Smooth muscle cell (in vitro differentiated cells): ENCODE results near the gene ALDH16A1. TPM values are rescaled to one million over a fixed set of nuclear protein-coding genes. Genes with fewer than 3 reads are reported as not detected.

Source experiments
- DNase-seq: peaks from one replicate; lab custom pipeline; 2025; ENCODE audit not compliant: unreplicated experiment; lab: John Stamatoyannopoulos, UW
- H2AFZ ChIP-seq: fragments of 200-600 bp; sonication (generic); 2 replicates; pipeline ENCODE4 v1.6.0; 2016; ENCODE audit warnings: antibody characterized with exemption, low read depth, mild to moderate bottlenecking
- H3F3A ChIP-seq: fragments of 200-600 bp; sonication (generic); 2 replicates; pipeline ENCODE4 v1.6.0; 2017; ENCODE audit warnings: antibody characterized with exemption, low read depth
- H3K27ac ChIP-seq: fragments of 200-600 bp; sonication (generic); 2 replicates; pipeline ENCODE4 v1.5.1; 2016; ENCODE audit warnings: low read depth, mild to moderate bottlenecking
- H3K27me3 ChIP-seq: fragments of 200-600 bp; sonication (generic); 2 replicates; pipeline ENCODE4 v1.6.1; 2016; ENCODE audit warnings: low read depth, mild to moderate bottlenecking
- H3K36me3 ChIP-seq: fragments of 200-600 bp; sonication (generic); 2 replicates; pipeline ENCODE4 v1.5.1; 2016; ENCODE audit warnings: low read depth
- H3K4me1 ChIP-seq: fragments of 200-600 bp; sonication (generic); 2 replicates; pipeline ENCODE4 v1.5.1; 2016; ENCODE audit warnings: low read depth
- H3K4me2 ChIP-seq: fragments of 200-600 bp; sonication (generic); 2 replicates; pipeline ENCODE4 v1.6.0; 2016; ENCODE audit warnings: mild to moderate bottlenecking
- H3K4me3 ChIP-seq: fragments of 200-600 bp; sonication (generic); 2 replicates; pipeline ENCODE4 v1.5.1; 2016; ENCODE audit warnings: mild to moderate bottlenecking
- H3K79me2 ChIP-seq: fragments of 200-600 bp; sonication (generic); 2 replicates; pipeline ENCODE4 v1.6.0; 2016; ENCODE audit warnings: low read depth, mild to moderate bottlenecking
- H3K9ac ChIP-seq: fragments of 200-600 bp; sonication (generic); 2 replicates; pipeline ENCODE4 v1.6.0; 2016; ENCODE audit warnings: low read depth
- H3K9me3 ChIP-seq: fragments of 200-600 bp; sonication (generic); replicated peaks from 2 replicates; pipeline ENCODE4 v1.5.1; 2016; ENCODE audit warnings: low read depth
- H4K20me1 ChIP-seq: fragments of 200-600 bp; sonication (generic); 2 replicates; pipeline ENCODE4 v1.6.0; 2016; ENCODE audit warnings: low read depth
- WGBS: methylation state at CpG from one replicate; pipeline ENCODE4 v1.1.7; 2016; ENCODE audit warnings: low lambda C conversion rate; 5-methylcytosine and 5-hydroxymethylcytosine counted together
- polyA plus RNA-seq: library from polyadenylated mRNA; unstranded; fragments of >200 nt; fragmentation: Nextera tagmentation; extraction: Ambion mirVana; gene quantifications from 2 replicates; pipeline ENCODE4 v1.2.1, GENCODE V29; 2016
- total RNA-seq: library from RNA; depleted of rRNA; stranded (reverse); fragments of >200 nt; gene quantifications from 2 replicates; pipeline ENCODE4 v1.2.3, GENCODE V29; 2014
- TF ChIP-seq, protein P1 (sequence below): fragments of 200-600 bp; sonication (generic); IDR thresholded peaks from 2 replicates; pipeline ENCODE4 v1.5.1; 2017; ENCODE audit warnings: borderline replicate concordance, mild to moderate bottlenecking, antibody characterized with exemption; ENCODE audit not compliant: insufficient read depth, poor library complexity, severe bottlenecking

Gene ALDH16A1
- total and polyA plus RNA-seq, 2 experiments from 2014 or later = 10.5 to 24.6 TPM

DNA sequence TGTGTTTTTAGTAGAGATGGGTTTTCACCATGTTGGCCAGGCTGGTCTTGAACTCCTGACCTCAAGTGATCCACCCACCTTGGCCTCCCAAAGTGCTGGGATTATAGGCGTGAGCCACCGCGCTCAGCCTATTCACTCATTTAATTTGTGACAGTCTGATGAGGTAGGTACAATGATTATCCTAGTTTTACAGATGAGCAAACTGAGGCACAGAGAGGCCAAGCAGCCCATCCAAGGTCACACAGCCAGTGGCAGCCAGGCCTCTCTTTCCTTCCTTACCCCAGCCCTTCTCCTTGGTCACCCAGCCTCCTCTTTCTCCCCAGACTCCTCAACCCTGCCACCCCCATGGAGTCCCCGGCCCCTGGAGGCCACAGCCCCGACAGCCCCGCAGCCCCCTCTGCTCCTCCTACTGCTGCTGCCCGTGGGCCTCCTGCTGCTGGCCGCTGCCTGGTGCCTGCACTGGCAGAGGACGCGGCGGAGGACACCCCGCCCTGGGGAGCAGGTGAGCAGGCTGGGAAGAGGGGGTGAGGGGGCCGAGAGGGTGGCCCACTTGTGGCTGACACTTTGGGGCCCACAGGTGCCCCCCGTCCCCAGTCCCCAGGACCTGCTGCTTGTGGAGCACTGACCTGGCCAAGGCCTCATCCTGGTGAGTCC, 27.1 kb downstream of the ALDH16A1 start:
- Histone ChIP-seq H3K27me3 (no peaks in the 10 kb centered on the region), H3K27ac (no peak overlapping the region), H3F3A (no peaks in the 10 kb centered on the region), H3K79me2 (no peaks in the 10 kb centered on the region), H3K4me2 (no peak overlapping the region), H4K20me1 (no peaks in the 10 kb centered on the region), H3K4me3 (no peak overlapping the region), H2AFZ (no peak overlapping the region), H3K36me3 (no peaks in the 10 kb centered on the region), H3K9me3 (no peaks in the 10 kb centered on the region), H3K4me1 (no peaks in the 10 kb centered on the region), H3K9ac (no peak overlapping the region)
- DNase-seq = no peak
- TF ChIP-seq, protein P1, sequence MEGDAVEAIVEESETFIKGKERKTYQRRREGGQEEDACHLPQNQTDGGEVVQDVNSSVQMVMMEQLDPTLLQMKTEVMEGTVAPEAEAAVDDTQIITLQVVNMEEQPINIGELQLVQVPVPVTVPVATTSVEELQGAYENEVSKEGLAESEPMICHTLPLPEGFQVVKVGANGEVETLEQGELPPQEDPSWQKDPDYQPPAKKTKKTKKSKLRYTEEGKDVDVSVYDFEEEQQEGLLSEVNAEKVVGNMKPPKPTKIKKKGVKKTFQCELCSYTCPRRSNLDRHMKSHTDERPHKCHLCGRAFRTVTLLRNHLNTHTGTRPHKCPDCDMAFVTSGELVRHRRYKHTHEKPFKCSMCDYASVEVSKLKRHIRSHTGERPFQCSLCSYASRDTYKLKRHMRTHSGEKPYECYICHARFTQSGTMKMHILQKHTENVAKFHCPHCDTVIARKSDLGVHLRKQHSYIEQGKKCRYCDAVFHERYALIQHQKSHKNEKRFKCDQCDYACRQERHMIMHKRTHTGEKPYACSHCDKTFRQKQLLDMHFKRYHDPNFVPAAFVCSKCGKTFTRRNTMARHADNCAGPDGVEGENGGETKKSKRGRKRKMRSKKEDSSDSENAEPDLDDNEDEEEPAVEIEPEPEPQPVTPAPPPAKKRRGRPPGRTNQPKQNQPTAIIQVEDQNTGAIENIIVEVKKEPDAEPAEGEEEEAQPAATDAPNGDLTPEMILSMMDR = no peak
- WGBS = 90% methylated on average over 8 of the region's 14 CpGs

DNA sequence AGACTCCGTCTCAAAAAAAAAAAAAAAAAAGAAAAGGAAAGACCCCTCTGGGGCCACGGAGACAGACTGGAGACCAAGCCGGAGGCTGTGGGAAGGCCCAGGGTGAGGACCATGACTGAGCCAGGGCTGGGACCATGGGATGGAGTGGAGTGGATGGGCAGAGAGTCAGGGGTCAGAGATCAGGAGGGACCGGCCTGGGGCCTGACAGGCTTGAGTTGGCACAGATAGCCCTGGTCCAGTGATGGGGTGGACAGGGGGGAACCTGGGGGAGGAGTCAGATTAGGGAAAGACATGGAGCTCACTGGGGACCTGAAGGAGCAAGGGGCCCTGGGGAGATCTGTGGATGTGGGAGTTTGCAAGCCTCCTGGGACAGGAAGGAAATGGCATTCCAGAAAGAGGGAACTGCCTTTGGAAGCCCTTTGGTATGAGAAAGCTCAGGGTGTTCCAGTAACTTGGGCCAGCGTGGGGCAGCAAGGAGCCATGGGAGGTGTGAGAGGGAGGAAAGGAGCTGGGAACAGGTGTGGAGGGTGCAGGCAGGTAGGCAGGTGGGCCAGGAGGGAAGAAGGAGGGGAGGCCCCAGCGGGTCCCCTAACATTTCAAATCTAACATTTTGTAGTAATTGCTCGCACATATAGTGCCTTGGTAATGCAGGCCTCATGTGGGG, 28.1 kb downstream of the ALDH16A1 start:
- H3K9me3 ChIP-seq = no peaks in the 10 kb centered on the region
- H3K4me2 ChIP-seq = no peak overlapping the region
- 89% methylated on average over 7 of the region's 7 CpGs for WGBS
- no peaks in the 10 kb centered on the region for H3K27me3 ChIP-seq
- TF ChIP-seq, protein P1 = no peak
- no peaks in the 10 kb centered on the region for H3K4me1 ChIP-seq
- no peaks in the 10 kb centered on the region for H3K79me2 ChIP-seq
- no peak overlapping the region for H3K4me3 ChIP-seq
- no peak overlapping the region for H2AFZ ChIP-seq
- no peaks in the 10 kb centered on the region for H4K20me1 ChIP-seq
- H3F3A ChIP-seq = no peaks in the 10 kb centered on the region
- DNase-seq = no peak
- H3K9ac ChIP-seq = no peak overlapping the region
- no peak overlapping the region for H3K27ac ChIP-seq
- H3K36me3 ChIP-seq = no peaks in the 10 kb centered on the region

DNA sequence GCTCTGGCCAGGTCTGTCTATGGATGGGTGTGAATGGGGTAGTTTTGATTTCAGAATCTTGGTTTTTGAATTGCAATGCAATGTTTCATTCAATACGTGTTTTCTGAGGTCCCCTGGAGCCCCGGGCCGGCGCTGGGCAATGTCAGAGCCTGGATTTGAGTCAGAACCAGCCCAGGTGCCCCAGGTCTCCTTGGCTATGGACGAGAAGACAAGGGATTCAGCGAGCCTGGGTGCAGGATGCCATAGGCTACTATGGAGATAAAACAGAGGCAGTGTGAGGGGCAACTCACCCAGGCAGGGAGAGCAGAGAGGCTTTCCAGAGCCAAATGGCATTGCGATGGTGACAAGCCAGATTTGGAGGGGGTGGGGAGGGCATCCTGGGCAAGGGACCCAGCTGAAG, 33.2 kb downstream of the ALDH16A1 start:
- H3K4me3 ChIP-seq = no peak overlapping the region
- WGBS = 92% methylated on average over 7 of the region's 7 CpGs
- no peak overlapping the region for H3K27ac ChIP-seq
- no peaks in the 10 kb centered on the region for H3K9me3 ChIP-seq
- H2AFZ ChIP-seq = no peak overlapping the region
- TF ChIP-seq, protein P1 = no peak
- no peak overlapping the region for H3K9ac ChIP-seq
- no peaks in the 10 kb centered on the region for H3K36me3 ChIP-seq
- no peaks in the 10 kb centered on the region for H3K27me3 ChIP-seq
- H3F3A ChIP-seq = peaks cover 26% of the 10 kb centered on the region
- peaks cover 38% of the 10 kb centered on the region for H4K20me1 ChIP-seq
- peaks cover 37% of the 10 kb centered on the region for H3K79me2 ChIP-seq
- no peak overlapping the region for H3K4me2 ChIP-seq
- H3K4me1 ChIP-seq = peaks cover 13% of the 10 kb centered on the region
- DNase-seq = no peak
